ENCODE data around the gene WDR36. TPM values are rescaled to one million over a fixed set of nuclear protein-coding genes. Genes with fewer than 3 reads are reported as not detected.

The WDR36 gene
- total and polyA plus RNA-seq, 9 of the 15 experiments (the other 6 are each of a cell fraction or from before 2014, with no cell fraction given): 25.7 to 68.0 (median 41.5) TPM

GRCh38 chr5:111117136-111117535 is 25.0 kb downstream of the WDR36 start:
- ChIA-PET POLR2A (interaction anchor here (0.7 kb wide), 1 partner anchor 1487 kb away, joined by 3 read pairs; no protein-coding TSS in a partner anchor), CTCF (ENCODE audit: low intra/inter-chr PET ratio) (no interaction called here)
- no peaks in the 10 kb centered on the region for H4K20me1 ChIP-seq (replicated peaks; ENCODE audit: control insufficient read depth, insufficient read depth, low read length)
- H3K9me3 ChIP-seq (replicated peaks; ENCODE audit: control insufficient read depth, insufficient read depth, low read depth, low read length): no peaks in the 10 kb centered on the region
- intact Hi-C loops (cut with micrococcal nuclease): no loop called here
- H3K9ac ChIP-seq (ENCODE audit: insufficient read depth in 1 of 2, low read depth in 2 of 2, low read length in 2 of 2): no peak overlapping the region
- no peak overlapping the region for H3K4me2 ChIP-seq (ENCODE audit: insufficient read depth, low read length)
- no peak overlapping the region for H3K27ac ChIP-seq (ENCODE audit: extremely low read depth, low read depth, low read length)
- H2AFZ ChIP-seq (ENCODE audit: low read depth, low read length): no peak overlapping the region
- H3K4me1 ChIP-seq (replicated peaks in 1 of 2; ENCODE audit: control insufficient read depth in 2 of 2, insufficient read depth in 2 of 2, low read length in 2 of 2): no peaks in the 10 kb centered on the region
- H3K27me3 ChIP-seq (ENCODE audit: control insufficient read depth in 2 of 2, insufficient read depth in 2 of 2, low read length in 2 of 2): no peaks in the 10 kb centered on the region
- no peak for TF ChIP-seq NONO (IDR thresholded peaks at IDR 0.05; ENCODE audit: low read depth in 2 of 2, low read length in 1 of 2)
- no peak for TF ChIP-seq RBM25 (IDR thresholded peaks at IDR 0.05; ENCODE audit: low read depth, low read length, severe bottlenecking)
- TF ChIP-seq NR2F6 (CRISPR knock-in tag; IDR thresholded peaks at IDR 0.05): no peak
- TF ChIP-seq GABPB1 (CRISPR knock-in tag; IDR thresholded peaks at IDR 0.05): no peak
- TF ChIP-seq BRCA1 (IDR thresholded peaks at IDR 0.05): no peak
- TF ChIP-seq BRCA1 (CRISPR knock-in tag; IDR thresholded peaks at IDR 0.05): no peak
- TF ChIP-seq, protein P1, sequence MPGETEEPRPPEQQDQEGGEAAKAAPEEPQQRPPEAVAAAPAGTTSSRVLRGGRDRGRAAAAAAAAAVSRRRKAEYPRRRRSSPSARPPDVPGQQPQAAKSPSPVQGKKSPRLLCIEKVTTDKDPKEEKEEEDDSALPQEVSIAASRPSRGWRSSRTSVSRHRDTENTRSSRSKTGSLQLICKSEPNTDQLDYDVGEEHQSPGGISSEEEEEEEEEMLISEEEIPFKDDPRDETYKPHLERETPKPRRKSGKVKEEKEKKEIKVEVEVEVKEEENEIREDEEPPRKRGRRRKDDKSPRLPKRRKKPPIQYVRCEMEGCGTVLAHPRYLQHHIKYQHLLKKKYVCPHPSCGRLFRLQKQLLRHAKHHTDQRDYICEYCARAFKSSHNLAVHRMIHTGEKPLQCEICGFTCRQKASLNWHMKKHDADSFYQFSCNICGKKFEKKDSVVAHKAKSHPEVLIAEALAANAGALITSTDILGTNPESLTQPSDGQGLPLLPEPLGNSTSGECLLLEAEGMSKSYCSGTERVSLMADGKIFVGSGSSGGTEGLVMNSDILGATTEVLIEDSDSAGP (CRISPR knock-in tag; IDR thresholded peaks at IDR 0.05): no peak
- TF ChIP-seq TCF3 (CRISPR knock-in tag; IDR thresholded peaks at IDR 0.05): no peak
- TF ChIP-seq CBFA2T2 (conservative IDR thresholded peaks at IDR 0.05): no peak
- TF ChIP-seq ZNF561 (CRISPR knock-in tag; conservative IDR thresholded peaks at IDR 0.05): no peak
- no peak for TF ChIP-seq TOE1 (IDR thresholded peaks at IDR 0.05; ENCODE audit: borderline replicate concordance)
- TF ChIP-seq TOE1 (CRISPR knock-in tag; IDR thresholded peaks at IDR 0.05; ENCODE audit: borderline replicate concordance, low read depth): no peak
- TF ChIP-seq SMAD2 (IDR thresholded peaks at IDR 0.05; ENCODE audit: low read depth, low read length): no peak
- no peak for TF ChIP-seq LARP7 (IDR thresholded peaks at IDR 0.05)
- TF ChIP-seq NELFE (IDR thresholded peaks at IDR 0.05; ENCODE audit: insufficient read depth, insufficient read length): no peak
- FAIRE-seq (no peak), ATAC-seq (no peak), DNase-seq (ENCODE audit: extremely low read depth in 1 of 4, low spot score in 3 of 4) (no peak)
- H3K9me1 ChIP-seq (ENCODE audit: control insufficient read depth, insufficient read depth, low read length): no peaks in the 10 kb centered on the region
- BruUV-seq (replicated peaks): no TSS peak
- 79% methylated on average over 1 of the region's 1 CpG for WGBS (ENCODE audit: insufficient coverage, low coverage, missing lambda C conversion rate)
- H3K4me3 ChIP-seq: no peak overlapping the region
- no peaks in the 10 kb centered on the region for H3K79me2 ChIP-seq (ENCODE audit: control insufficient read depth, insufficient read depth, low read length)
- in situ Hi-C loops (cut with MboI): loop anchor here (25.0 kb wide), 1 partner anchor 380 kb away; the partner anchor contains the start of genes SLC25A46 and TMEM232
- peaks cover 90% of the 10 kb centered on the region for H3K36me3 ChIP-seq (ENCODE audit: control insufficient read depth, insufficient read depth, low read length)
